ENCODE data around the gene PDE4D.
"Not testable (repeated sequence)": the region's sequence is repeated elsewhere in the genome, so short reads cannot be mapped to it uniquely, and the experiment has no call there.

PDE4D gene

DNA sequence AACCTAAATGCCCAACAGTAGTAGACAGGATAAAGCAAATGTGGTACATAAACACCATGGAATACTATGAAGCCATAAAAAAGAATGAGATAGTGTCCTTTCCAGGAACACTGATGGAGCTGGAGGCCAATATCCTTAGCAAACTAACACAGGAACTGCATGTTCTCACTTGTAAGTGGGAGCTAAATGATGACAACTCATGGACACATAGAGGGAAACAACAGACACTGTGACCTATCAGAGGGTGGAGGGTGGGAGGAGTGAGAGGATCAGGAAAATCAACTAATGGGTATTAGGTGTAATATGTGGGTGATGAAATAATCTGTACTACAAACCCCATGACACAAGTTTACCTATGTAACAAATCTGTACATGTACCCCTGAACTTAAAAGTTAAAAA, 805.0 kb downstream of the PDE4D start:
- no peak for DNase-seq

DNA sequence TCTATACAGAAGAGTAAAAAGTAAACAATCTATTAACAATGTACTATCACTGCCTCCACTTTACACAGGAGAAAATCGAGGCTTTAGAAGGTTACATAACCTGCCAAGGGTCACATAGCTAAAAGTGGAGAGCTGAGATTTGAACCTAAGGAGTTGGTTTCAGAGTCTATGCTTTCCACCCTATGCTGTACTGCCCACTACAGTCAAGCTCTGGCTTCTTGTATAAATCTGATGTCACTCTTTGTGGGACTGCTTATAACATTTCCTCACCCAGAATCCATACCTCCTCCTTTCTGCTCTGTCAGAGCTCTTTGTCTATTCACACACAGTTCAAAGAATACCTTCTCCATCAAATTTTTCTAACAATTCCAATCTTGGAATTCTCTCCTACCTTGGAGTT, 807.5 kb downstream of the PDE4D start:
- no peak for DNase-seq

DNA sequence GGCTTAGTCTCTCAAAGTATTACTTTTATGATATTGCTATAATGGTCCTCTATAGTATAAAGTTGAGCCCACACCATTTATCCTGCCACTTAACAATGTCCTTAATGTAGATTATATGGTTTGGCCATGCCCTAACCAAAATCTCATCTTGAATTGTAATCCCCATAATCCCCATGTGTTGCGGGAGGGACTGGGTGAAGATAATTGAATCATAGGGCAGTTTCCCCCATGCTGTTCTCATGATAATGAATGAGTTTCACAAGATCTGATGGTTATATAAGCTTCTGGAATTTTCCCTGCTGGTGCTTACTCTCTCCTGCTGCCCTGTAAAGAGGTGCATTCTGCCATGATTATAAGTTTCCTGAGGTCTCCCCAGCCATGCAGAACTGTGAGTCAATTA, 811.8 kb downstream of the PDE4D start:
- DNase-seq = no peak

DNA sequence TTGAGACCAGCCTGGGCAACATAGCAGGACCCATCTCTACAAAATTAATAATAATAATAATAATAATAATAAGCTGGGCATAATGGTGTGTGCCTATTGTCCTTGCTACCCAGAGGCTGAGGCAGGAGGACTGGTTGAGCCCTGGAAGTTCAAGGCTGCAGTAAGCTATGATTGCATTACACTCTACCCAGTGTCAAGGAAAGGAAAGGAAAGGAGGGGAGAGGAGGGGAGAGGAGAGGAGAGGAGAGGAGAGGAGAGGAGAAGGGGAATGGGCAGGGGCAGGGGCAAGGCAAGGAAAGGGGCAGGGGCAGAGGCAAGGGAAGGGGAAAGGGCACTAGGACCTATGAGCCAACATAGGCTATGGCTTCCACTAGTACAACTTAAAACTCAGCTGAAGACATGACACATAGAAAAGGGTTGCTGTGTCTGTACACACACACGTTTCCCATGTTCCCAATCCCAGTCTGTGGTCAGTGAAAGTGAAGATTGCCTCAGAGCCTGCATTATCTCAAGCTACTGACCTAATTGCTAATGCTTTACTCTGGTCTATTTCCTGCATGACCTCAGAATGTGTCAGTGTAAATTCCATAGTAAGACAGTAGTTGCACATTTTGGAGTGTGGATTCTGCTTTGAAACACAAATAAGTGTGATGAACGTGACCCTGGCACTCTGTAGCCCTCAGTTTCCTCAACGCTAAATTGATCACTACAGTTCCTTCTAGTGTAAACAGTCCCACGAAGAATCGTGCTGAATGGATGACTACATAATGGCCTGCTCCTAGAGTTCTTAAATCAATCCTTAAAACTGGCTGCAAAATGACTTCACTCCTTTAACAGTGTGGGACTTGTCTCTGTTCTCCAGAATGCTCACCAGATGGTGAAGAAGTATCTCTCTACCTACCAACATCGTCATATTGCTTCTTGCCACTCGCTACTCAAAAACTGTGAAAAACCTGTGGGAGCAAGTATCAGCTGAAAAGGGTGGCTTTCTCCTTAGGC, 813.6 kb downstream of the PDE4D start:
- peak; percentile 94 for DNase-seq

DNA sequence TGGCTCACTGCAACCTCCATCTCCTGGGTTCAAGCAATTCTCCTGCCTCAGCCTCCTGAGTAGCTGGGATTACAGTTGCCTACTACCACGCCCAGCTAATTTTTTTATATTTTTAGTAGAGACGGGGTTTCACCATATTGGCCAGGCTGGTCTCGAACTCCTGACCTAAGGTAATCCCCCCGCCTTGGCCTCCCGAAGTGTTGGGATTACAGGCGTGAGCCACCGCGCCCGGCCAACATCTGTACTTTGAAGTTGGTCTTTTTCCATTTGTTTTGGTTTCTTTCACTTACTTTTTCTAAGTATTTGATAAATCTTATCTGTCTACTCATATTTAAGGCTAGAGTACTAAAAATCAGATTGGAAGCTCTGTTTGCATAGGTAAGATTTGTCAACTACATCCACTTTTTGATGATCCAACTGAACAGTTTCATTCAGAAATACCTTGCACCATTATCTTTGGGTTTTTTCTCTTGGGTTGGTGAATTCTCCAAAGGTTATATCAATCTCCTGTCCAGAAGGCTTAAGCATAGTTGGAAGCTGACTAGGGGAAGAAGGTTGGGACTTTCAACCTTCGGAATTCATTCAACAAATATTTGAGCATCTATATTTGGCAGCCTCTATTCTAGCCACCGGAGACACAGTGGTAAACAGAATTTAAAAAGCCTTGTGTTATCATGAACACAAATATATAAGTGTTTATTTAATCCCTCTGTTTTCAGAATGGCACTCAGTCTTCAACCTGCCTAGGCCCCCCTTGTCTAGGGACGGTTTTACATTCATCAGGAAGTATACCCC, 821.6 kb downstream of the PDE4D start:
- no peak for DNase-seq

DNA sequence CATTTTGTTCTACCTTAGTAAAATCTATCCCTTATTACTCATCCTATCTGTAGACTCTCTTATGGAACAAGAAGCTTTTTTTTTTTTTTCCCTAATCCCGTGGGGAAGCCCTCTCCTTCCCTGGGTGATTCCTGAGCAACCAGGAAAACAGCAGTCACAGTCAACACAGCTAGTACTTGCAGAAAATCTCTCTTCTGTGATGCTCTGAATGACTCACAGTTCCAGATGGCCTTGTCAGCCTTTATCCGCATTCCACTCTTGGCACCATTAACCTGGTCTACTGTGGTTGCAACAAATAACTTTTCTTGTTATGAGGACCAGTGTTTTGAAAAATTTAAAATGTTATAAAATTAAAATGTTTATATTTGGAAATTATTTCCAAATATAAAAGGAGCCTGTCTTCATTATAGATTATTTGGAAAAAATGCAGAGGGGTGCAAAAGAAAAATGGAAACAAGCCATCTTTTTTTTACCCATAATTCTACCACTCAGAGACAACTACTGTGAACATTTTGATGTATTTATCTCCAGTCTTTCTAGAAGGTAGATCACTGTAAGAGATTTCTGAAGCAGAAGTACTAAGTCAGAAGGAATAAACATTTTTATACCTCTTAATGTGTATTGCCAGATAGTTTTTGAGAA, 824.0 kb downstream of the PDE4D start:
- DNase-seq = peak; percentile 78

DNA sequence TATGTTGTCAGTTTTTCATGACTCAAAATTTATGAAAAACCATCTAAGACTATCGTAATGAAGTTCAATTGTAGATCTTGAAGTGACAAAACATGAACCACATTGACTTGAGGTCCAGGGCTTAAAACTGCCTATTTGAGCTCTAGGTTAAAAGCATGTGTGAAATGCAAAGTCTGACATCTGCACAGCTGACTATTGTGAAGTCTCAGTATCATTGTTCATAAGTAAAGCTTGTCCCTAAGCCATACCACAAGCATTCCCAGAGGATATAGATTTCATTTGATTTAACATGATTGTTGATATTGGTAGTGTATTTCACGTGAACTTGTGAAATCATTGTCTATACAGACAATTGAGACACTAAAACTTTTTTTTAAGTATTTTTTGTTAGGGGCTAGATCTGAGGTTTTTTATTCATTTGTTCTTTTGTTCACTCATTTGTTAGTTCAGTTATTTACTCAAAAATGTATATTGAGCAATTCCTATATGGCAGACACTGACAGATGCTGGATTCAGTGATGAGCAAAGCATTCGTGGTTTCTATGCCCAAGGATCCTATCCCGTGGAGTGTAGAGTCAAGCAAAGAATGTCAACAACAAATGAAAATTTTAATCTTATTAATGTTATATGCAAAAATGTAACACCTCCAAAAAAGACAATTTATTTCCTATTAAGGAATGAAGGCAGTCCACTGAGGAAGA, 825.4 kb downstream of the PDE4D start:
- DNase-seq = no peak

DNA sequence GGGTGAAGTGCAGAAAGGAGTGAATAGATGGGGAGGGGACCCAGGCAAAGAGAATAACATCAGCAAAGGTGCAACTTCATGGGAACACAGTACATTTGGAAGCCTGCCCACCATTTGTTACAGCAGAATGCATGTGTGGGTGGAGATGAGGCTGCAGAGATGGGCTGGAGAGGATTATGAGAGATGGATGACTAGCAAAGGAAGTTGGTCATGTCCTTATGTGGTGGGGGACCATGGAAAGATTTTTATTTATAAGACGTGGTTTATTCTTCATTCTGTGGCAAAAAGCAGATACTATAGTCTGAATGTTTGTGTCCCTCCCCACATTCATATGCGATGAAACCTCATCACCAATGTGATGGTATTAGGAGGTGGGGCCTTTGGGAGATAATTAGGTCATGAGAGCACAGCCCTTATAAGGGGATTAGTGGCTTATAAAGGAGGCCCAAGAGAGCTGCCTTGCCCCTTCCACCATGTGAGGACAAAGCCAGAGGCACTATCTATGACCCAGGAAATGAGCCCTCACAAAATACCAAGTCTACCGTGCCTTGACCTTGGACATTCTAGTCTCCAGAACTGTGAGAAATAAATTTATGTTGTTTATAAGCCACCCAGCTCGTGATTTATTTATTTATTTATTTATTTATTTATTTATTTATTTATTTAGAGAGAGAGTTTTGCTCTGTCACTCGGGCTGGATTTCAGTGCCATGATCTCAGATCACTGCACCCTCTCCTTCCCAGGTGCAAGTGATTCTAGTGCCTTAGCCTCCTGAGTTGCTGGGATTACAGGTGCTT, 827.0 kb downstream of the PDE4D start:
- peak; percentile 27 for DNase-seq

DNA sequence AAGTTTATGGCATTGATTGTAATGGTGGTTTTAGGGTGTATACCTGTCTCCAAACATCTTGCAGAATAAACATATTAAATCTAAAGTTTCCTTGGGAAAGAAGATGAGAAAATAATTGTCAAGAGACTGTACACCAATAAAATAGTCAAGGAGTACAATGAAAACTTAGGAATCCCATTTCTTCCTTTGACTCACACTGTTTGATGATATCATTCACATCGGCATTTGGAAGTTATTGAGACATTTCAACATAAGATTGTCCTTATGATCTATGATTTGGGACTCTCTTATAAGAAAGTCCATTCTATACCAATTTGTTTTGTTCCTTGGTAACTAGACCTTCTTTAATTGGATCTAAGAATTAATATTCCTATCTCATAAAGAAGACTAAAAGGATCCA, 828.0 kb downstream of the PDE4D start:
- no peak for DNase-seq

DNA sequence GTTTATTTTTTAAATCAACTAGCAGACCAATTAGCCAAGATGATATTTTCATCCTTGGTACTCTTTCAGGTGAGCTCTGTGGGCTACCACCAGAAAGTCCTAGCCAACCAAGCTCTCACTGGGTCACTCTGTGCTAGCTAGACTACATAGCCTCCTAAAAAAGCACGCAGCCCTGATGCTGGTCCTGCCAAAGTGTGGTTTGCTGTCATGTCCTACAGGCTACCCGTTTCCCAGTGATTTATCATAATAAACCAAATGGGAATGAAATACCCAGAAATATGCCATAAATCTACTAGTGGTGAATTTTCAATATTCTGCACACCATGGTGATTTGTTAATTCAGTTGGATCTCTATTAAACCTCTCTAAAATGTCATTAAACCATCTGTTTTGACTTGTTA, 829.2 kb downstream of the PDE4D start:
- DNase-seq = no peak

DNA sequence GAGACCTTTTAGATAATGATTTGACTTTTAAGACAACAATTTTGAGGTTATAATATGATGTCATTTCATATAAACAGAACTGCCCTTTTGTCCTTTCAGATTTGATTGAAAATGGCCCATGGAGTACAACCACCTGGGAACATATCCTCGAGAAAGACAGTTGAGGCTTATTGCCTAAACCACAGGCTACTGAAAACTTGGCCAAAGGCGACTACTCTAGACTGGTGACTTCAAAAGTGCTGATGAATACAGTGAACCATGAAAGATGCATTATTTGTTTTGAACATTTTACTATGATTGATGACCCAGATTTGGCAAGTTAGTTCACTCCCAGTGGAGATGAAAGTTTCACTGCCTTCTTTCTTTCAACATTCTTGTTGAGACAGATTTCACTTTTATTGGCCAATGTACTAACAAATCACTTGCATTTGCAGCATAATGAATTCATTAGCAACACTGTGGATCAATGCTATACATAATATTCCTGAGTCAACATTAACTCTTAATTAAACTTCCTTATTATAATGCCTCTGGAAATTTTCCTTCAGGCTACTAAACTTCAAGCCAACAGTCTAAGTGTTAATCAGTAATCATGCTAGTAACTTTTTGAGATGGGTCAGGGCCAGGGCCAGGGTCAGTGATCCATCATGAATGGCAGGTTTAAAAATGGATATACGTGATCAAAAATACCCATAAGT, 830.4 kb downstream of the PDE4D start:
- DNase-seq = peak; percentile 35

DNA sequence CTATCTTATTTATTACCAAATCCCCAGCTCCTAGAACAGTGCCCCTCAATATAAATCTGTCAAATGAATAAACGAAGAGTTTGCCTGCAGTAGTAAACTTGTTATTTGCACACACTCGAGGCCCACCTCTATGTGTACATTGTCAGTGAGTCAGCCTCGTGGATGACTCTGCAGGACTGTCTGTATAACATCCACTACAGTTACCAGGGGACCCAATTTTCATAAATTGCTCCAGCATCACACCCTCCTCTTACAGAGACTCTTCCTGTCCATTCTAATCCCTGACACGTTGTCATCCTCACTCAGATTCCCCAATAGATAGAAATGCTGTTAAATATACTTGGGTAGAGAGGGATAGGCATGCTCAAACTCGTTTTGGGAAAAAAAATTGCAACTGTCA, 832.1 kb downstream of the PDE4D start:
- no peak for DNase-seq

DNA sequence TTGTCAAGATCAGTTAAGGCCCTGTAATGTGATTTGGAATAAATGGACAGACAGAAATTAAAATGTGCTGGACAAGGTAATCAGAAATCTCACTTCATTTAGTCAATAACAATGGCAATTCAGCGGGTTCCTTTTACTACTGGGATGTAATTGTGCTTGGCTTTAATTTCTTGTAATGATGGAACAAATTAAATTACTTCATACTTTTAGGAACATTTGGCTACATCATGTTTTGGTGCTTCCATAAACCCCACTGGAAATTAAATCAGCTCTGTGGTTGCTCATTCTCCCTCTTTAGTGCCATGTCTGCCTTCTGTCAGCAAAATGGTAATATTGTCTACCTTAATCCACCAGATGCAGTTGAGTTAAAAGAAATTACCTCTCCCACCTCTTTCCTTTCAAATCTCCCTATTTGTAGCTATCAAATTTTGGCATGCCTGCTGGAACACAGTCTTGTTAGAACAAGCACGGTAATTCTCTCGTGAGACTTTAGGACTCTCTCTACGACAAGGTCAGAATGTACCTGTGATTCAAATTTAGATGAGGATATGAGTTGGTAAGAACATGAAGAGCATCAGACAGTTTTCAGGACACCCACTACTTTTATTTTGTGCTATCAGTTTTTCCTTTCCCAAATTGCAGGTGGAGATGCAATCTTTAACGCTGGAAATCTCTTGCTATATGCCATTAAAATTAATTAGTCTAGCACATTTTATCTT, 834.4 kb downstream of the PDE4D start:
- no peak for DNase-seq

DNA sequence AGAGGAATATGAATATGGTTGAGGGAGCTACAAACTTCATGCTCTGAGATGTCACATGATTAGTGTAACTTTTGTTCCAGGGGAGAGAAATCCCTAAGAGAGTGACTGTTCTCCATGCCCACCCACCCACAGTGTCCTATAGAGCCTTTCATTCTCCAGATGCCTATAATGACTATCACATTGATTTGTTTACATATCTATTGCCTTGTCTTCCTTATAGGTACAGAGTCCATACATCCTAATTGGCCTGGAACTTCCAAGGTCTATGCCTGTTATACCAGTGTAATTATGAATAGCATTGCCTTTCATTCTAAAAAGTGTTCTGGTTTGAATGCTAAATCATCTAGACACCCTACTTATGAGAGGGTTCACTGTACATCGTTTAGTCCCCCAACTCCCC, 835.3 kb downstream of the PDE4D start:
- no peak for DNase-seq

DNA sequence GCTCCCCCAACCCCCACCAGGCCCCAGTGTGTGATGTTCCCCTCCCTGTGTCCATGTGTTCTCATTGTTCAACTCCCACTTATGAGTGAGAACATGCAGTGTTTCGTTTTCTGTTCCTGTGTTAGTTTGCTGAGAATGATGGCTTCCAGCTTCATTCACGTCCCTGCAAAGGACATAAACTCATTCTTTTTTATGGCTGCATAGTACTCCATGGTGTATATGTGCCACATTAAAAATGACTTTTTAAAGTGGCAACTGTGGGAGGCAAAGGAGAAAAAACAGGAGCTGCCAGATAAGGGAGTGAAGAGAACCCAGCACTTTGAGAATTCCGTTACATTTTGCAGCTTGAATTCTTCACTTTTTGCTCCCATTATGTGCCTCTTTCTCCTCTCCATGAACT, 836.9 kb downstream of the PDE4D start:
- DNase-seq = not testable (repeated sequence)

DNA sequence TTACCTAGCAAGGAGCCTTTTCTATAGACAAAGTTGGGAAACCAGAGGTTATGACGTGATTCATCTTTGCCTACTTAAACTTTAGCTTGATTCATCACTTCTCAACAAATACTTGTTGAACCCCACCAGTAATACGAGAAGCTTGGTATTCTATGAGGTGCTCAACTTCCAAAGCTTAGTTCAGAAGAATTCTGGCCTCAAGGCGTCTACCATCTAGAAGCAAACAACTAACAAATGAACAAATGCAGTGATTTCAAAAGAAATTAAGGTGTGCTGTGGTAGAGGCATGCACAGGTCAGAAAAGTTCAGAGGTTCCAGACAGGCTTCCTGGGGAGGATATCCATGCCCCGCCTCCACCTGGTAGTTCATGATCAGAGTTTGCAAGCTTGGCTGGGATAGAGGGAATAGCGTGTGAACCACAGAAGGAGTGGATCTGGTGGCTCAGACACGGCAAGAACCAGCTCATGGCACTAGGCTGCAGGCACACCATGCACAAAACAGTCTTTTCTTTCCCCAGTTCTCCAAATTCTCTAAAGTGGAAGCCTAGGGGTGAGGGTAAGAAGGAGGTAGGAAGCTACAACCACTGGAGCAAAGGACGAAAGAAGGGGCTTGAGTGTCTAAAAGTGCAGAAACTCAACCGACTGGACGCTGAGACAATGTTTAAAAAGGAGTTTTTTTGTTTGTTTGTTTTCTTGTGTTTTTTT, 837.6 kb downstream of the PDE4D start:
- no peak for DNase-seq

DNA sequence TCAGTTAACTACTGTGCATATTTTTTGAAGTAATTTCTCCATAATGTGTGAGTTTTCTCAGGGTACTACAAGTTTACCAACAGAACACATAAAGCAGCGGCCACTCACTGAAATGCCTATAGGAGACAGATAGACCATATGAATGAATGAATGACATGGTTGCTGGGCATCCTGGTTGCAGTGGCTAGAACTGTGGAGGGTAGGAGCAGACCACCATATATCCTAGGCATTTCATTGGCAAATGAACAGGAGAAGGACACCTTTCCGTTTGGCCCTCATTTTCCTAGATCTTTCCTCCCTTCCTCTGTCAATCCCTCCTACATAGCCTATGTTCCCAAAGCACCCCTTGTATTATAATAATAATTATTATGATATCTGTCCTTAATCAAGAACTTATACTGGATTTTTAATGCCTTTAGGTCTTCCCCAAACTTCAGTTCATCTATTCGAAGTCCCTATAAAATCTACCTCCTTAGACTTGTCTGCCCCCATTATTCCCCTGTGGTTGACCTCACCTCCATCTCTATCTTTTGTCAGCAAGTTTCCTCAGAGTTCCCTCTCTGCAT, 838.5 kb downstream of the PDE4D start:
- no peak for DNase-seq

DNA sequence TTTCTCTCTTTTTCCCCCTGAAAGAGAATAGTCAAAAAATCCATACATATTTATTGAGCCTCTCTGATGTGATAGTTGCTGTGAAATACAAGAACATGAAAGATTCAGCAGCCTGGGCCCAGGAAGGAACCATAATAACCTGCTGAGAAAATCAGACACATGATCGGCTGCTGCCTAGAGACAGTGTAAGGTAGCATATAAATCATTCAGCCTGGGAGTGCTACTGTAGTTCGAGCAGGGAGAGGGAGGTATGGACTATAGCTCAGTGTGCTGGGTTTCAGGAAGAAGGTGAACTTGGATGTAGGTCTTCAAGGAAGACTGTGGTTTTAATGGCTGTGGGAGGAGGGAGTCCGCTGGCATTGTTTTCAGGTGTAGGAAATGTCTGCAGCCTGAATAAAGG, 841.6 kb downstream of the PDE4D start:
- DNase-seq = no peak

DNA sequence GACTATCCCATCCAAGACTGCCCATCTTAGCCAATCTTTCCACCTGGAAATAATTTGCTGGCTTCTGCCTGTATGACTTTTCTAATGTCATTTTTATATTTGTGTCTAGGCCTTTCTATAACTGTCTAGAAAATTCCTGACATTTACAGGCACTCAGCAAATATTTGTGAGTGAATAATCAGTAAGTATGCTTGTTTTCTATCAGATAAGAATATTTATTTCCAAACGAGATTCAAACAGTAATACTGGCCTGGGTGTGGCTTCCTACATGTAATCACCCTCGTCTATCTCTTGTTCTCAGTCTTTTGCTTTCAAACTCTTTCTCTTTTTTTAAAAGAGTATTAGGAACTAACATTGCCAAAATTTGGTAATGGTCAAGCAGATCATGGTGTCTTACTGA, 844.4 kb downstream of the PDE4D start:
- no peak for DNase-seq

Measured in NCI-H226 (cell line).